Endothelial cell (in vitro differentiated cells): Measurements from ENCODE around the gene PRR22. TPM values are rescaled to one million over a fixed set of nuclear protein-coding genes. Genes with fewer than 3 reads are reported as not detected.
"Not testable (repeated sequence)": the region's sequence is repeated elsewhere in the genome, so short reads cannot be mapped to it uniquely, and the experiment has no call there.

Experiments used
- DNase-seq: peaks from one replicate; pipeline ENCODE4 v3.0.0; 2021; ENCODE audit warnings: low spot score
- H3K27ac Mint-ChIP-seq: one replicate; pipeline ENCODE4 v1.8.0; 2021; ENCODE audit warnings: mixed read lengths, inconsistent platforms; ENCODE audit not compliant: unreplicated experiment
- H3K27me3 Mint-ChIP-seq: one replicate; pipeline ENCODE4 v1.8.0; 2021; ENCODE audit warnings: mild to moderate bottlenecking, moderate library complexity, mixed read lengths, inconsistent platforms; ENCODE audit not compliant: unreplicated experiment
- H3K36me3 Mint-ChIP-seq: one replicate; pipeline ENCODE4 v1.8.0; 2021; ENCODE audit warnings: mild to moderate bottlenecking, low read depth, mixed read lengths, inconsistent platforms; ENCODE audit not compliant: unreplicated experiment
- H3K4me1 Mint-ChIP-seq: one replicate; pipeline ENCODE4 v1.8.0; 2021; ENCODE audit warnings: mild to moderate bottlenecking, mixed read lengths, inconsistent platforms; ENCODE audit not compliant: unreplicated experiment
- H3K4me3 Mint-ChIP-seq: one replicate; pipeline ENCODE4 v1.8.0; 2021; ENCODE audit warnings: mild to moderate bottlenecking, mixed read lengths, inconsistent platforms; ENCODE audit not compliant: unreplicated experiment
- H3K9me3 Mint-ChIP-seq: one replicate; pipeline ENCODE4 v1.8.0; 2021; ENCODE audit warnings: mixed read lengths, inconsistent platforms; ENCODE audit not compliant: unreplicated experiment
- total RNA-seq: library from RNA; stranded (reverse); fragmentation: NEBNext Ultra II Directional; extraction: Animal tissue kit (Norgen Biotek cat#: 25700); gene quantifications from one replicate; pipeline ENCODE4 v1.2.1, GENCODE V29; 2021; ENCODE audit not compliant: unreplicated experiment
- TF ChIP-seq, protein P1 (sequence below): fragments of 200-600 bp; sonication (generic); IDR thresholded peaks from one replicate; pipeline ENCODE4 v1.5.0; 2021; ENCODE audit warnings: antibody characterized with exemption; ENCODE audit not compliant: unreplicated experiment

Gene PRR22
- total RNA-seq, 1 donor from 2014 or later, result 2.2 TPM

DNA sequence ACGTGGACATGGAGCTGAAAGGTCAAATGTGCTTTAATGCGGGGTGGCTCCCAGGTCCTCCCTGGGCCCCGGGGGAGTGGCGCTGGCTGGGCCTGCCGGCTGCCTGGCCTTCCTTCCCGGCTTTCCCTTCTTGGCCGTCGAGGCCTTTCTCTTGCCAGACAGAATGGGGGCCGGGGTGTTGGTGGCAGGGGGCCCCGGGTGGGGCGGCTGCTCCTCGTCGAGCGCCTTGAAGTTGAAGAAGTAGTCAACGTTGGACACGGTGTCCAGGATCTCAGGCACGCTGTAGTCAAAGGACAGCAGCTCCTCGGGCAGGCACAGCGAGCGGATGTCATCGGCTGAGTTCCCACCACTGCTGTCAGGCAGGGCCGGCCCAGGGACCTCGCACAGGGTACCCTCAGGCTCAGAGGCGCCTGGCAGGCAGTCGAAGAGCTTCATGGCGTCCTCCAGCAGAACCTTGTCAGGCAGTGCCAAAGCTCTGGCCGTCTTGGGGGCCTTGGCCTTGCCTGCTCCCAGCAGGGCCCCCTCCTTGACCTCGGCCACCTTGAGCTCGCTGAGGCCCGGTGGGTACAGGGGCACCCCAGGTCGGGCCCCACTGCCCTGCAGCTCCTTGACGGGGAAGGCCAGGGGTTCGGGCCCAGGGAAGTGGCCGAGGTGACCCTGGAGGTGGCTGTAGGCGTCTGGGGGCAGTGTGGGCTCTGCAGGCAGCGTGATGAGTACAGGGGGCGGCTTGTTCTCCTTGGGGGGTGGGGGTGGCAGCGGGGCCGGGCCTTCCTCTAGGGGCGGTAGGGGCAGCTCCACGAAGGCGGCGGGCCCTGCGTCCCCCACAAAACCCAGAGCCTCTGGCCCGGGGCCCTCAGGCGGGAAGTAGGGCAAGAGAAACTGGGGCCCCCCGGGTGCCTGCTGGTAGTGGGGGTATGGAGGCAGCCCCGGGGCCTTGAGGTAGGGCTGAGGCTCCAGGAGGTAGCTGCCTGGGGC, 1.3 kb downstream of the PRR22 start:
- TF ChIP-seq, protein P1, sequence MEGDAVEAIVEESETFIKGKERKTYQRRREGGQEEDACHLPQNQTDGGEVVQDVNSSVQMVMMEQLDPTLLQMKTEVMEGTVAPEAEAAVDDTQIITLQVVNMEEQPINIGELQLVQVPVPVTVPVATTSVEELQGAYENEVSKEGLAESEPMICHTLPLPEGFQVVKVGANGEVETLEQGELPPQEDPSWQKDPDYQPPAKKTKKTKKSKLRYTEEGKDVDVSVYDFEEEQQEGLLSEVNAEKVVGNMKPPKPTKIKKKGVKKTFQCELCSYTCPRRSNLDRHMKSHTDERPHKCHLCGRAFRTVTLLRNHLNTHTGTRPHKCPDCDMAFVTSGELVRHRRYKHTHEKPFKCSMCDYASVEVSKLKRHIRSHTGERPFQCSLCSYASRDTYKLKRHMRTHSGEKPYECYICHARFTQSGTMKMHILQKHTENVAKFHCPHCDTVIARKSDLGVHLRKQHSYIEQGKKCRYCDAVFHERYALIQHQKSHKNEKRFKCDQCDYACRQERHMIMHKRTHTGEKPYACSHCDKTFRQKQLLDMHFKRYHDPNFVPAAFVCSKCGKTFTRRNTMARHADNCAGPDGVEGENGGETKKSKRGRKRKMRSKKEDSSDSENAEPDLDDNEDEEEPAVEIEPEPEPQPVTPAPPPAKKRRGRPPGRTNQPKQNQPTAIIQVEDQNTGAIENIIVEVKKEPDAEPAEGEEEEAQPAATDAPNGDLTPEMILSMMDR, result no peak
- H3K27ac Mint-ChIP-seq, result no peak overlapping the region

DNA sequence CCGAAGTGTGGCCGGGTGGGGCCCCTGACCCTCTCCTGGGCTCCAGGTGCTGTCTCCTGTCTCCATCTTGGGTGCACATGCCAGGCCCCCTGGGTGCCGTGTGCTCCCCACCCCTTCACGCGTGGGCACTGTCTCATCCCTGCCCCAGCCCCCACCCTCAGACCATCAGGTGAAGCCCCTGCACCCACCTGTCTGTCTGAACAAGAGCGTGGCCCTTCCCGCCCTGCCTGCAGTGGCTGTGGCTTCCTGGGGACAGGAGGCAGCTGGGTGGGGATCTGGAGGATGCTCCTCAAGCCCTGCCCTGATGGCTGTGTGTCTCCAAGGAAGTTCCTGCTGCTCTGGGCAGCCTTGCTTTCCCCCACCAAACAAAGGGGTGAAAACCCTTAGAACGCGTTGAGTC, 2.2 kb downstream of the PRR22 start:
- no peak for DNase-seq
- Mint-ChIP-seq H3K36me3 (peaks cover 3% of the 10 kb centered on the region), H3K4me1 (no peaks in the 10 kb centered on the region), H3K27me3 (peaks cover 4% of the 10 kb centered on the region), H3K4me3 (no peak overlapping the region), H3K9me3 (no peaks in the 10 kb centered on the region), H3K27ac (no peak overlapping the region)
- TF ChIP-seq, protein P1, result no peak

More for the DNA sequence above, 1.3 kb downstream of the PRR22 start:
- no peaks in the 10 kb centered on the region for H3K9me3 Mint-ChIP-seq
- H3K36me3 Mint-ChIP-seq, result peaks cover 8% of the 10 kb centered on the region
- H3K4me1 Mint-ChIP-seq, result no peaks in the 10 kb centered on the region
- H3K4me3 Mint-ChIP-seq, result no peak overlapping the region
- DNase-seq, result no peak
- H3K27me3 Mint-ChIP-seq, result peaks cover 4% of the 10 kb centered on the region

DNA sequence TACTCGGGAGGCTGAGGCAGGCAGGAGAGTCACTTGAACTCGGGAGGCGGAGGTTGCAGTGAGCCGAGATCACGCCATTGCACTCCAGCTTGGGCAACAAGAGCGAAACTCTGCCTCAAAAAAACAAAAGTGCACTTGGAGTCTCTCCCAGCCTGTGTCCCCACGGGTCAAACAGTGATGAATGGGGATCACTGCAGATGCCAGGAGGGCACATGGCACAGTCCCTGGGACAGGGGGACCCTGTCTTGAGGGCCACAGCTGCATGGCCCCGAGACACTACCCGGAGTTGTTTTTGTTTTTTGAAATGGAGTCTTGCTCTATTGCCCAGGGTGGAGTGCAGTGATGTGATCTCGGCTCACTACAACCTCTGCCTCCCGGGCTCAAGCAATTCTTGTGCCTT, 3.6 kb downstream of the PRR22 start:
- H3K9me3 Mint-ChIP-seq, H3K4me1 Mint-ChIP-seq, H3K27ac Mint-ChIP-seq, H3K27me3 Mint-ChIP-seq, H3K4me3 Mint-ChIP-seq, DNase-seq, H3K36me3 Mint-ChIP-seq: not testable (repeated sequence)

DNA sequence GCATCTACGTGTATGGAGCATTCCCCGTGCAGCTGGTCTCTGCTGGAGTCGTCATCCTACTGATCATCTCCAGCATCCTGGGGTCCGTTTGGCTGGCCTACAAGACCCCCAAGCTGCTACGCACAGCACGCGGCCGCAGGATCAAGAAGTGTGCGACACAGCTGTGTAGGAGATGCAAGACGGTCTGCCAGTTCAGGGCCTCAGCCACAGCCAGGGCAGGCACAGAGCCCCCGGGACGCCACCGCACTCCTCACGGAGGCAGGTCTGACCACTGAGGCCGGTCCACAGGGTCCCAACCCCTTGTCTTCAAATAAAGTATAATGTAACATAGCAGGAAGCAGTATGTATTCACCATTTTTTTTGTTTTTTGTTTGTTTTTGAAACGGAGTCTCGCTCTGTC, 6.1 kb downstream of the PRR22 start:
- no peaks in the 10 kb centered on the region for H3K9me3 Mint-ChIP-seq
- TF ChIP-seq, protein P1, result no peak
- no peaks in the 10 kb centered on the region for H3K36me3 Mint-ChIP-seq
- no peak overlapping the region for H3K4me3 Mint-ChIP-seq
- H3K27me3 Mint-ChIP-seq, result peaks cover 3% of the 10 kb centered on the region
- no peak overlapping the region for H3K27ac Mint-ChIP-seq
- H3K4me1 Mint-ChIP-seq, result no peaks in the 10 kb centered on the region
- DNase-seq, result no peak

DNA sequence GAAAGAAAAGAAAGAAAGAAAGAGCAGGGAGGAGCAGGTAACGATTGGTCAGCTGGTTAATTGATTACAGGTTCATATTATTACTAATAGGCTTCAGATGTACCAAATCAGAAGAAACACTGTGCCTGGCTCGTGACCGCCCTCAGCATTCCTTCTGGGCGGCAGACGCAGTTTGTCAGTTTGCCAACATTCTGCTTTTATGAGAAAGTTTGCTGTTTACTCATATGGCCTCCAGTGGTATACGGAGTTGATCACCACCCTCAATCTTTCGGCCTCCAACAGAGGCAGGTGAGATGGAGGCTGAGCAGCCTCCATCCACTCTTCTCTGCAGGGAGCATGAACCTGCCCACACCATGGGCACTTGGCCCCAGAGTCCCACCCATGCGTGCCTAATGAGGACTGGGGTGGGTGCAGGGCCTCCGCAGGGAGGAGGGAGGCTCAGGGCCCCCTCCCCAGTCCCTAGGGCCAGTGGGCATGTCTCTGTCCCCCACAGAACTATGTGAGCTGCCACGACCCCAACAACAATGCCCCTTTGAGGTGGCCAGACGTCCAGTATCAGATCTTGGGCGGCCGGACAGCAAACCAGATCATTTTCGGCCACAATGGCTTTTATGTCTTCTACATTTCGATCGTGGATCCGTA, 8.8 kb downstream of the PRR22 start:
- TF ChIP-seq, protein P1, result no peak
- H3K27me3 Mint-ChIP-seq, result peaks cover 3% of the 10 kb centered on the region
- no peaks in the 10 kb centered on the region for H3K9me3 Mint-ChIP-seq
- H3K27ac Mint-ChIP-seq, result no peak overlapping the region
- H3K4me1 Mint-ChIP-seq, result no peaks in the 10 kb centered on the region
- H3K4me3 Mint-ChIP-seq, result no peak overlapping the region
- DNase-seq, result no peak
- no peaks in the 10 kb centered on the region for H3K36me3 Mint-ChIP-seq
